Cardiac septum (tissue), 1 donor: ENCODE data around the gene USHBP1. TPM values are rescaled to one million over a fixed set of nuclear protein-coding genes. Genes with fewer than 3 reads are reported as not detected.
A peak's percentile ranks its signal among the peaks of the same experiment; 100 is the strongest.

ENCODE experiments used
- DNase-seq: peaks from one replicate; pipeline ENCODE4 v3.0.0-alpha.2; 2020; ENCODE audit warnings: low spot score
- intact Hi-C: fragments of 100-400 bp; cut with DNase I; formaldehyde crosslinking; loops from one replicate; pipeline ENCODE4 v1.14.0; 2022
- total RNA-seq: library from RNA; stranded (reverse); fragmentation: NEBNext Ultra II Directional; extraction: Animal tissue kit (Norgen Biotek cat#: 25700); gene quantifications from one replicate; pipeline ENCODE4 v1.2.1, GENCODE V29; 2021
- donor health status: DM: no; HTN: no; CAD: no.

The USHBP1 gene
- total RNA-seq, 1 donor from 2014 or later = 4.7 TPM

DNA sequence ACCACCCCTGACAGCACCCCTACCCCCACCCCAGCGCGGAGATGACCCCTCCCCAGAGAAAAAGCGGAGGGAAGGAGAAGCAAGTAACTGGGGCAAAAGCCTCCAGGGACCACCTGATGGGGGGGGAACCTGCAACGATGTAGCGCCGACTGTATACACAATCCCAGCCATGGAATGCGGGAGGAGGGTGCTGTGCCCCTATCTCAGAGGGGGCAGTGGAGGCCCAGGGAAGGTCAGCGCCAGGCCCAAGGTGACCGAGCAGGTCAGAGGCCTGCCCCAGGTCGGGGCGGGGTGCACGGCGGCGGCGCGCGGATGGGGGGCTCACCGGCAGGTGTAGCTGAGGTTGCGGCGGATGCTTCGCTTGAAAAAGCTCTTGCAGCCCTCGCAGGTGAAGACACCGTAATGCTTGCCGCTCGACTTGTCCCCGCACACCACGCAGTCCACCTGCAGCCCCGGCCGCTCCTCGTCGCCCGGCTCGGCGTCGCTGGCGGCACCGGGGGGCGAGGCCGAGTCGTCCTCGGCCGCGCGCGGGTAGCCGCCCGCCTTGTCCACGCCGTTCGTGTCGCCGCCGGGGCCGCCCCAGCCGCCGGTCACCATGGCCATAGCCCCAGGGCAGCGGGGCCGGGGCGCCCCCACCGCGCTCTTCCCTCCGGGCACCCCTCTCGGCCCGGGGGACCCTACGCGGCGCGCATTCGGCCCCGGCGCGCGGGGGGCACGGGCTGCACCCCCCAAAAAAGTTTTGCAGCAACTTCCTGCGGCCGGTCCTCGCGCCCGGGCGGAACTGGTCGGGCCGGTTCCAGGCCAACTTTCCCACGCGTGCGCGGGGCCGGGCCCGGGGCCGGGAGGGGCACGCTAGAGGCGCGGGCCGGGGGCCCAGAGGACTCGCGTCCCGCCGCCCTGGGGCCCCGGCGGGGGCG, 19.7 kb downstream of the USHBP1 start:
- DNase-seq = no peak
- intact Hi-C loops = loop anchor here (10.0 kb wide), 1 partner anchor 110 kb away; no protein-coding TSS in a partner anchor

DNA sequence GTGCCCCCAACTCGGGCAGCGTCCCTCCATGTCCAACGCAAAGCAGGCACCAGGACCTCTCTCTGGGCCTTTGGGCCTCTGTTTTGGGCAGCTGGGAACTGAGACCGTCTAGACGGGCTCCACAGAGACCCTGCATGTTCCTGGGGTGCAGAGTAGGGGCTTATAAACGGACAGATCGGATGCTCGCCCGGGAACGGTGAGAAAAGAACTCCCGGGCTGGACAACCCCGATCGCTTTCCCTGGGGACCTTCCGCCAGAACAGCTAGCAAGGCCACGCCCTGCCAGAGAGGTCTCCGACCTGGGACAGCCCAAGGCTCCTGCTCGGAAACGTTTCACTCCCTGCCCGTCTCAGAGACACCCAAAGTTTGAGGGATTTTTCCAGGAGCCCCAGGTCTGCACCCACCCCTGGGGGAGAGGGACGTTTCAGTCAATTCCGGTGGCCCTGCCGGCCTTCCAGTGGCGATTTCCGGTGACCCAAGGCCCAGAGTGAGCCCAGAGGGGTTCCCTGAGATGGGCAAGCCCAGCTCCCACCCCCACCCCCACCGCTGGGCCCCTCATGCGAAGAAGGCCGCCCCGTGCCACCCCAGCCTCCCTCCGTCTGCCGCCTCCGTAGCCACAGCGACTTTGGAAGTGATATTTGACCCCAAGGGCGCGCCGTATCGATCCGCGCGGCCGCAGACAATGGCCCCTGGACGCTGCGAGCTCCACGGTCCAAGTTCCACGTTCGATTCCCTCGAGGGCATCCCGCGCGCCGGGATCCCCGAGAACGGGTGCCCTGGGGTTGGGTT, 20.5 kb downstream of the USHBP1 start:
- intact Hi-C loops = loop anchor here (10.0 kb wide), 1 partner anchor 109 kb away; no protein-coding TSS in a partner anchor
- no peak for DNase-seq

GRCh38 chr19:17243211-17243829, 21.2 kb downstream of the USHBP1 start:
- intact Hi-C loops = loop anchor here (10.0 kb wide), 1 partner anchor 109 kb away; no protein-coding TSS in a partner anchor
- DNase-seq = no peak

- no peak for DNase-seq
- intact Hi-C loops = loop anchor here (10.0 kb wide), 1 partner anchor 108 kb away; no protein-coding TSS in a partner anchor
Observed at GRCh38 chr19:17242431-17243208, 21.9 kb downstream of the USHBP1 start.

GRCh38 chr19:17240826-17241399, 23.6 kb downstream of the USHBP1 start:
- no peak for DNase-seq
- intact Hi-C loops = loop anchor here (10.0 kb wide), 1 partner anchor 106 kb away; no protein-coding TSS in a partner anchor

GRCh38 chr19:17240062-17240752, 24.3 kb downstream of the USHBP1 start:
- DNase-seq = no peak
- intact Hi-C loops = loop anchor here (10.0 kb wide), 1 partner anchor 105 kb away; no protein-coding TSS in a partner anchor

- DNase-seq = no peak
- intact Hi-C loops = no loop called here
Observed at GRCh38 chr19:17237747-17238706, 26.5 kb downstream of the USHBP1 start.

GRCh38 chr19:17236811-17237543, 27.6 kb downstream of the USHBP1 start:
- intact Hi-C loops = no loop called here
- no peak for DNase-seq

- no peak for DNase-seq
- intact Hi-C loops = loop anchor here (2.0 kb wide), 1 partner anchor 167 kb away; no protein-coding TSS in a partner anchor
Observed at GRCh38 chr19:17235971-17236777, 28.4 kb downstream of the USHBP1 start.

- peak; percentile 91 for DNase-seq
- intact Hi-C loops = loop anchor here (2.0 kb wide), 1 partner anchor 167 kb away; no protein-coding TSS in a partner anchor
Observed at GRCh38 chr19:17235300-17235970, 29.1 kb downstream of the USHBP1 start.

DNA sequence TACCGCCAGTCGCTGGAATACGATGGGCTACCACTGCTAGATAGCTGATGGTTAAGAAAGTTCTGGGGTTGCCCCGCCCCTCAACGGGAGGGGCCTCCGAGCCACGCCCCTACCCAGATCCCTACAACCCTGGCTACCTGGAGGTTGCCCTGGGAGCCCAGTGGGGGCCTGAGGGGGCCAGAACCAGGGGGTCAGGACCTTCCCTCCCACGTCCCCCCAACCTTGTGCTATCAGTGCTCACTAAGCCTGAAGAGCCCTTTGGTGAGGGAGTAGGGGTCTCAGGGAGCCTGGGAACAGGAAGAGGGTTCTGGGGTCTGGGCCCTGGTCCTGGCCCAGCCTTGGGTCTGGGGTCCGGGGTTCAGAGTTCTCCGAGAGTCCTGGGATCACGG, 29.6 kb downstream of the USHBP1 start:
- no peak for DNase-seq
- intact Hi-C loops = loop anchor here (2.0 kb wide), 1 partner anchor 166 kb away; no protein-coding TSS in a partner anchor

- intact Hi-C loops = no loop called here
Observed at GRCh38 chr19:17232258-17232657, 32.3 kb downstream of the USHBP1 start.

DNA sequence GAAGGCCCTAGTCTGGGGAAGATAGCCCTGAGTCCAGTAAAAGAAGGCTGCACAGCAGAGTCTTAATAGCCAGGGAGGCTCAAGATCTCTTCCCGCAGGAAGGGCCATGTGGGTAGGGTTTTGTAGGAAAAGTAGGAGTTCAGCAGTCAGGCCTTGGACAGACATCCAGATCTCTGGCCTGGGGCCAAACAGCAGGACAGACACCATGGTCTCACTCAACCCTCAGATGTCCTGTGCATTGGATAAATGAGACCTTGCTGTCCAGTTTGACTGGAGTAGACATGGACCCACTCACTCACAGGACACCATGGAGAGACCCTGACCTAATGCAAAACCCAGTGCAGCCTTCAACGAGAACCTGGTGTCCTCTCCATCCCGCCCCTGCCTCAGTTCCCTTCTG, 34.7 kb downstream of the USHBP1 start:
- no peak for DNase-seq
- intact Hi-C loops = loop anchor here (5.0 kb wide), 1 partner anchor 153 kb away; the partner anchor contains the start of genes HAUS8 and MYO9B

More at GRCh38 chr19:17232258-17232657, 32.3 kb downstream of the USHBP1 start:
- no peak for DNase-seq

DNA sequence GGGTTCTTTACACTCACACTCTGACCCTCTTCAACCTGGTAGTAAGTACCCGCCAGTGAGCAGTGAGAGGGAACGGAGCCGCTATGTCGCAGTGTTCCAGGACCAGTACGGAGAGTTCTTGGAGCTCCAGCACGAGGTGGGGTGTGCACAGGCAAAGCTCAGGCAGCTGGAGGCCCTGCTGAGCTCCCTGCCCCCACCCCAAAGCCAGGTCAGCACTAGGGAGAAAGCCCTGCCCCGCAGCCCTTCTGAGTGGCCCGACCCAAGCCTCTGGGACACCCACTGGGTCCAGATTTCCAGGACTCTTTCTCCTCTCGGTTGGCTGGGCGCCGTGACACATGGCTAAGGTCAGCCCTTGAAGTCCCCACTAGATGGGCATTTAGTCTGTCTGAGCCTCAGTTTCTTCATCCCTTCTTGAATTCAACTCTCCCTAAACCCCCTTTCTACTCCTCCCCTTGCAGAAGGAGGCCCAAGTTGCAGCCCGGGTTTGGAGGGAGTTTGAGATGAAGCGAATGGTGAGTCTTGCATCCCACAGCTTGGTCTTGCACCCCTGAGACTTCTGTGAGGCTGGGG, 36.7 kb downstream of the USHBP1 start:
- DNase-seq = no peak
- intact Hi-C loops = loop anchor here (5.0 kb wide), 1 partner anchor 151 kb away; the partner anchor contains the start of genes HAUS8 and MYO9B
